HepG2 (cell line): Measurements from ENCODE around the gene IFITM10. TPM values are rescaled to one million over a fixed set of nuclear protein-coding genes. Genes with fewer than 3 reads are reported as not detected.

Experiments used
- EP300 ChIP-seq, 3 experiments: sonication (generic) in 1 of 3; formaldehyde crosslinking in 1 of 3; IDR thresholded peaks; 2 replicates each; pipeline versions ENCODE4 v1.5.1 to v1.6.1; 2011 to 2020; ENCODE audit warnings: low read depth in 2 of 3, low read length in 2 of 3, borderline replicate concordance in 1 of 3, improper control_type of control experiment in 1 of 3, mild to moderate bottlenecking in 1 of 3, missing genetic modification reagents in 1 of 3, moderate library complexity in 1 of 3
- ERF ChIP-seq: IDR thresholded peaks from 2 replicates; pipeline ENCODE4 v1.6.1; 2018; ENCODE audit warnings: missing biosample characterization, missing genetic modification reagents
- IRF2 ChIP-seq: IDR thresholded peaks from 2 replicates; pipeline ENCODE4 v1.6.1; 2018; ENCODE audit warnings: missing genetic modification reagents, missing compliant biosample characterization
- KAT7 ChIP-seq: IDR thresholded peaks from 2 replicates; pipeline ENCODE4 v1.6.1; 2018; ENCODE audit warnings: borderline replicate concordance, missing compliant biosample characterization
- MED1 ChIP-seq: sonication (generic); formaldehyde crosslinking; IDR thresholded peaks from 2 replicates; pipeline ENCODE4 v1.4.0; 2020; ENCODE audit warnings: missing genetic modification reagents
- NFYB ChIP-seq: sonication (generic); formaldehyde crosslinking; IDR thresholded peaks from 2 replicates; pipeline ENCODE4 v1.4.0; 2020; ENCODE audit warnings: missing genetic modification reagents
- ZNF317 ChIP-seq: sonication (generic); formaldehyde crosslinking; IDR thresholded peaks from 2 replicates; pipeline ENCODE4 v1.5.0; 2020; ENCODE audit warnings: mild to moderate bottlenecking, missing genetic modification reagents
- ZNF33B ChIP-seq: sonication (generic); formaldehyde crosslinking; IDR thresholded peaks from 2 replicates; pipeline ENCODE4 v1.5.1; 2020; ENCODE audit warnings: mild to moderate bottlenecking, missing genetic modification reagents
- ZNF616 ChIP-seq: sonication (generic); formaldehyde crosslinking; IDR thresholded peaks from 2 replicates; pipeline ENCODE4 v1.5.0; 2020; ENCODE audit warnings: low read depth, mild to moderate bottlenecking, missing genetic modification reagents
- ZNF660 ChIP-seq: sonication (generic); formaldehyde crosslinking; IDR thresholded peaks from 2 replicates; pipeline ENCODE4 v1.5.1; 2020; ENCODE audit warnings: mild to moderate bottlenecking, low read depth, missing genetic modification reagents, borderline replicate concordance
- ZSCAN30 ChIP-seq: sonication (generic); formaldehyde crosslinking; IDR thresholded peaks from 2 replicates; pipeline ENCODE4 v1.5.0; 2020; ENCODE audit warnings: mild to moderate bottlenecking, missing genetic modification reagents
- polyA plus RNA-seq, 8 experiments: library from polyadenylated mRNA; depleted of rRNA in 3 of 8; stranded (reverse) in 7 of 8; unstranded in 1 of 8; fragments of >200 nt; fragmentation: Illumina TruSeq in 4 of 8; extraction: Trizol in 4 of 8; gene quantifications; 2 replicates each; pipeline versions ENCODE4 v1.2.1 to v1.2.3, GENCODE V29; 2011 to 2016; ENCODE audit warnings: low read depth in 4 of 8, missing spikeins in 1 of 8, mixed read lengths in 1 of 8; ENCODE audit not compliant: insufficient read depth in 1 of 8
- total RNA-seq, 5 experiments: library from RNA; depleted of rRNA; stranded (reverse); fragments of >200 nt; fragmentation: Illumina TruSeq; extraction: Trizol; gene quantifications; 2 replicates each; pipeline ENCODE4 v1.2.3, GENCODE V29; 2016; ENCODE audit warnings: low read depth in 1 of 5
- TF ChIP-seq, protein P1 (sequence below): sonication (generic); formaldehyde crosslinking; IDR thresholded peaks from 2 replicates; pipeline ENCODE4 v1.5.1; 2020; ENCODE audit warnings: mild to moderate bottlenecking, missing genetic modification reagents, borderline replicate concordance
- TF ChIP-seq, protein P2 (sequence below): sonication (generic); formaldehyde crosslinking; conservative IDR thresholded peaks from 2 replicates; pipeline ENCODE4 v1.4.0; 2020; ENCODE audit warnings: missing genetic modification reagents
- TF ChIP-seq, protein P3 (sequence below): fragments of 450-650 bp; IDR thresholded peaks from 2 replicates; pipeline ENCODE4 v1.6.1; 2017; ENCODE audit warnings: mild to moderate bottlenecking
- TF ChIP-seq, protein P4 (sequence below): sonication (generic); formaldehyde crosslinking; IDR thresholded peaks from 2 replicates; pipeline ENCODE4 v1.4.0; 2020; ENCODE audit warnings: missing genetic modification reagents, low read depth, mild to moderate bottlenecking, borderline replicate concordance
- TF ChIP-seq, protein P5 (sequence below): sonication (generic); formaldehyde crosslinking; IDR thresholded peaks from 2 replicates; pipeline ENCODE4 v1.9.0; 2021; ENCODE audit warnings: missing genetic modification reagents, mild to moderate bottlenecking, borderline replicate concordance

The IFITM10 gene
- total and polyA plus RNA-seq, 2 of the 13 experiments (the other 11 are each of a cell fraction or from before 2014, with no cell fraction given), result 0.09 to 0.13 TPM

DNA sequence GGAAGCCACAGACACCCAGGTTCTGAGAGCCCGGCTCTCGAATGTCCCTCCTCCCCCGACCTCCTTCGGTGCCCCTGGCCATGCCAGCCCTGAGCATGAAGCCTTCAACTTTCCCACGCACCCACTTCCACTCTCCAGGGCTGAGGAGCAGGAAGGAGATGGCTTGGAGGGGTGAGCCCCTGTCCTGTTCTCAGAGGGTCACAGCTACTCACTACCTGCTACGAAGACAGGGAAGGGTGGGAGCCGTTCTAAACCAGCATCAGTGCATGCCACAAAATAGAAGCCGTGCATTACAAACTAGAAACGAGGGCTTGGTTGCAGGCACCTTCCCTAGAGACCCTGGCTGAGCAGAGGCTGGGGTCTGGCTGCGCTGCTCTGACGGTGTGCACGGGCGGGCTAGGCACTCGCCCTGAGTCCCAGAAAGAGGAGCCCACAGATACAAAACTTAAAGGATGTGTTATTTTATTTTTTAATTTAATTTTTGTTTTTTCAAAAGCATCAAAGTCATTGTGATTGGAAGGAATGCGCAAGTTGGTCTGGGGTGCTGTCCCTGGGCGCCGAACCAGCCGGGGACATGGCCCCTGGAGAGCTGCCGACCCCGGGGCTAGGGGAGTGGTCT is 57.6 kb downstream of the IFITM10 start (continued):
- TF ChIP-seq ZSCAN30, result 0 out of 2 replicates have a peak, but pooled peaks have one; percentile 6
- no peak for TF ChIP-seq IRF2 (CRISPR knock-in tag)
- TF ChIP-seq ZNF33B (CRISPR knock-in tag), result no peak
- TF ChIP-seq NFYB (CRISPR knock-in tag), result no peak
- TF ChIP-seq, protein P1, sequence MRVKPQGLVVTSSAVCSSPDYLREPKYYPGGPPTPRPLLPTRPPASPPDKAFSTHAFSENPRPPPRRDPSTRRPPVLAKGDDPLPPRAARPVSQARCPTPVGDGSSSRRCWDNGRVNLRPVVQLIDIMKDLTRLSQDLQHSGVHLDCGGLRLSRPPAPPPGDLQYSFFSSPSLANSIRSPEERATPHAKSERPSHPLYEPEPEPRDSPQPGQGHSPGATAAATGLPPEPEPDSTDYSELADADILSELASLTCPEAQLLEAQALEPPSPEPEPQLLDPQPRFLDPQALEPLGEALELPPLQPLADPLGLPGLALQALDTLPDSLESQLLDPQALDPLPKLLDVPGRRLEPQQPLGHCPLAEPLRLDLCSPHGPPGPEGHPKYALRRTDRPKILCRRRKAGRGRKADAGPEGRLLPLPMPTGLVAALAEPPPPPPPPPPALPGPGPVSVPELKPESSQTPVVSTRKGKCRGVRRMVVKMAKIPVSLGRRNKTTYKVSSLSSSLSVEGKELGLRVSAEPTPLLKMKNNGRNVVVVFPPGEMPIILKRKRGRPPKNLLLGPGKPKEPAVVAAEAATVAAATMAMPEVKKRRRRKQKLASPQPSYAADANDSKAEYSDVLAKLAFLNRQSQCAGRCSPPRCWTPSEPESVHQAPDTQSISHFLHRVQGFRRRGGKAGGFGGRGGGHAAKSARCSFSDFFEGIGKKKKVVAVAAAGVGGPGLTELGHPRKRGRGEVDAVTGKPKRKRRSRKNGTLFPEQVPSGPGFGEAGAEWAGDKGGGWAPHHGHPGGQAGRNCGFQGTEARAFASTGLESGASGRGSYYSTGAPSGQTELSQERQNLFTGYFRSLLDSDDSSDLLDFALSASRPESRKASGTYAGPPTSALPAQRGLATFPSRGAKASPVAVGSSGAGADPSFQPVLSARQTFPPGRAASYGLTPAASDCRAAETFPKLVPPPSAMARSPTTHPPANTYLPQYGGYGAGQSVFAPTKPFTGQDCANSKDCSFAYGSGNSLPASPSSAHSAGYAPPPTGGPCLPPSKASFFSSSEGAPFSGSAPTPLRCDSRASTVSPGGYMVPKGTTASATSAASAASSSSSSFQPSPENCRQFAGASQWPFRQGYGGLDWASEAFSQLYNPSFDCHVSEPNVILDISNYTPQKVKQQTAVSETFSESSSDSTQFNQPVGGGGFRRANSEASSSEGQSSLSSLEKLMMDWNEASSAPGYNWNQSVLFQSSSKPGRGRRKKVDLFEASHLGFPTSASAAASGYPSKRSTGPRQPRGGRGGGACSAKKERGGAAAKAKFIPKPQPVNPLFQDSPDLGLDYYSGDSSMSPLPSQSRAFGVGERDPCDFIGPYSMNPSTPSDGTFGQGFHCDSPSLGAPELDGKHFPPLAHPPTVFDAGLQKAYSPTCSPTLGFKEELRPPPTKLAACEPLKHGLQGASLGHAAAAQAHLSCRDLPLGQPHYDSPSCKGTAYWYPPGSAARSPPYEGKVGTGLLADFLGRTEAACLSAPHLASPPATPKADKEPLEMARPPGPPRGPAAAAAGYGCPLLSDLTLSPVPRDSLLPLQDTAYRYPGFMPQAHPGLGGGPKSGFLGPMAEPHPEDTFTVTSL (CRISPR knock-in tag), result peak; percentile 28; the same call in 1 of the 2 replicates
- no peak for TF ChIP-seq EP300 (IDR thresholded peaks at IDR 0.05; ENCODE audit: low read depth in 2 of 2, low read length in 2 of 2)
- TF ChIP-seq EP300 (CRISPR knock-in tag; IDR thresholded peaks at IDR 0.05; ENCODE audit: borderline replicate concordance), result 0 out of 2 replicates have a peak, but pooled peaks have one; percentile 9
- TF ChIP-seq ZNF660 (CRISPR knock-in tag), result no peak
- TF ChIP-seq ZNF616 (CRISPR knock-in tag), result no peak
- TF ChIP-seq, protein P2, sequence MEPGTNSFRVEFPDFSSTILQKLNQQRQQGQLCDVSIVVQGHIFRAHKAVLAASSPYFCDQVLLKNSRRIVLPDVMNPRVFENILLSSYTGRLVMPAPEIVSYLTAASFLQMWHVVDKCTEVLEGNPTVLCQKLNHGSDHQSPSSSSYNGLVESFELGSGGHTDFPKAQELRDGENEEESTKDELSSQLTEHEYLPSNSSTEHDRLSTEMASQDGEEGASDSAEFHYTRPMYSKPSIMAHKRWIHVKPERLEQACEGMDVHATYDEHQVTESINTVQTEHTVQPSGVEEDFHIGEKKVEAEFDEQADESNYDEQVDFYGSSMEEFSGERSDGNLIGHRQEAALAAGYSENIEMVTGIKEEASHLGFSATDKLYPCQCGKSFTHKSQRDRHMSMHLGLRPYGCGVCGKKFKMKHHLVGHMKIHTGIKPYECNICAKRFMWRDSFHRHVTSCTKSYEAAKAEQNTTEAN (CRISPR knock-in tag), result no peak
- TF ChIP-seq, protein P3, sequence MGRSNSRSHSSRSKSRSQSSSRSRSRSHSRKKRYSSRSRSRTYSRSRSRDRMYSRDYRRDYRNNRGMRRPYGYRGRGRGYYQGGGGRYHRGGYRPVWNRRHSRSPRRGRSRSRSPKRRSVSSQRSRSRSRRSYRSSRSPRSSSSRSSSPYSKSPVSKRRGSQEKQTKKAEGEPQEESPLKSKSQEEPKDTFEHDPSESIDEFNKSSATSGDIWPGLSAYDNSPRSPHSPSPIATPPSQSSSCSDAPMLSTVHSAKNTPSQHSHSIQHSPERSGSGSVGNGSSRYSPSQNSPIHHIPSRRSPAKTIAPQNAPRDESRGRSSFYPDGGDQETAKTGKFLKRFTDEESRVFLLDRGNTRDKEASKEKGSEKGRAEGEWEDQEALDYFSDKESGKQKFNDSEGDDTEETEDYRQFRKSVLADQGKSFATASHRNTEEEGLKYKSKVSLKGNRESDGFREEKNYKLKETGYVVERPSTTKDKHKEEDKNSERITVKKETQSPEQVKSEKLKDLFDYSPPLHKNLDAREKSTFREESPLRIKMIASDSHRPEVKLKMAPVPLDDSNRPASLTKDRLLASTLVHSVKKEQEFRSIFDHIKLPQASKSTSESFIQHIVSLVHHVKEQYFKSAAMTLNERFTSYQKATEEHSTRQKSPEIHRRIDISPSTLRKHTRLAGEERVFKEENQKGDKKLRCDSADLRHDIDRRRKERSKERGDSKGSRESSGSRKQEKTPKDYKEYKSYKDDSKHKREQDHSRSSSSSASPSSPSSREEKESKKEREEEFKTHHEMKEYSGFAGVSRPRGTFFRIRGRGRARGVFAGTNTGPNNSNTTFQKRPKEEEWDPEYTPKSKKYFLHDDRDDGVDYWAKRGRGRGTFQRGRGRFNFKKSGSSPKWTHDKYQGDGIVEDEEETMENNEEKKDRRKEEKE, result no peak
- TF ChIP-seq, protein P4, sequence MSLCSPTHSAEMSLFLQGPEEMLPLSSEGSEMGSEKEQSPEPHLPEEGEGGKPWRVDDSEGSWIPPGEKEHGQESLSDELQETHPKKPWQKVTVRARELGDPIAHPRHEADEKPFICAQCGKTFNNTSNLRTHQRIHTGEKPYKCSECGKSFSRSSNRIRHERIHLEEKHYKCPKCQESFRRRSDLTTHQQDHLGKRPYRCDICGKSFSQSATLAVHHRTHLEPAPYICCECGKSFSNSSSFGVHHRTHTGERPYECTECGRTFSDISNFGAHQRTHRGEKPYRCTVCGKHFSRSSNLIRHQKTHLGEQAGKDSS (CRISPR knock-in tag), result 0 out of 2 replicates have a peak, but pooled peaks have one; percentile 3
- TF ChIP-seq ERF (CRISPR knock-in tag), result 0 out of 2 replicates have a peak, but pooled peaks have one; percentile 11
- TF ChIP-seq KAT7 (CRISPR knock-in tag), result 0 out of 2 replicates have a peak, but pooled peaks have one; percentile 14
- peak; percentile 0; the same call in 1 of the 2 replicates for TF ChIP-seq MED1 (CRISPR knock-in tag)
- TF ChIP-seq, protein P5, sequence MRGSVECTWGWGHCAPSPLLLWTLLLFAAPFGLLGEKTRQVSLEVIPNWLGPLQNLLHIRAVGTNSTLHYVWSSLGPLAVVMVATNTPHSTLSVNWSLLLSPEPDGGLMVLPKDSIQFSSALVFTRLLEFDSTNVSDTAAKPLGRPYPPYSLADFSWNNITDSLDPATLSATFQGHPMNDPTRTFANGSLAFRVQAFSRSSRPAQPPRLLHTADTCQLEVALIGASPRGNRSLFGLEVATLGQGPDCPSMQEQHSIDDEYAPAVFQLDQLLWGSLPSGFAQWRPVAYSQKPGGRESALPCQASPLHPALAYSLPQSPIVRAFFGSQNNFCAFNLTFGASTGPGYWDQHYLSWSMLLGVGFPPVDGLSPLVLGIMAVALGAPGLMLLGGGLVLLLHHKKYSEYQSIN (CRISPR knock-in tag), result no peak
- no peak for TF ChIP-seq ZNF317 (CRISPR knock-in tag)
